IPS-15b (cell line): ENCODE measurements around the gene HDAC7.
A peak's percentile ranks its signal among the peaks of the same experiment; 100 is the strongest.

ENCODE experiments used
- H3K27me3 ChIP-seq: one replicate; pipeline ENCODE4 v1.6.1; 2013; ENCODE audit warnings: low read length; ENCODE audit not compliant: control insufficient read depth, insufficient read depth
- H3K36me3 ChIP-seq: one replicate; pipeline ENCODE4 v1.6.1; 2013; ENCODE audit warnings: low read length; ENCODE audit not compliant: control insufficient read depth, insufficient read depth
- H3K4me1 ChIP-seq: one replicate; pipeline ENCODE4 v1.6.1; 2013; ENCODE audit warnings: mild to moderate bottlenecking, low read length; ENCODE audit not compliant: control insufficient read depth, insufficient read depth
- H3K4me3 ChIP-seq: one replicate; pipeline ENCODE4 v1.5.1; 2013; ENCODE audit warnings: low read depth, low read length
- H3K9ac ChIP-seq: one replicate; pipeline ENCODE4 v1.6.1; 2013; ENCODE audit warnings: low read depth, mild to moderate bottlenecking, low read length
- H3K9me3 ChIP-seq: one replicate; pipeline ENCODE4 v1.6.1; 2013; ENCODE audit warnings: mild to moderate bottlenecking, low read length; ENCODE audit not compliant: control insufficient read depth, insufficient read depth

The HDAC7 gene

GRCh38 chr12:47819896-47820630 is at the start of gene HDAC7:
HDAC7 (minus strand) TSS chr12:47819903; CDS start chr12:47819785, 118 bp downstream.
- H3K27me3 ChIP-seq, result peaks cover 13% of the 10 kb centered on the region
- no peaks in the 10 kb centered on the region for H3K36me3 ChIP-seq

GRCh38 chr12:47868552-47869031 is 48.9 kb upstream of the HDAC7 start:
- H3K36me3 ChIP-seq, result no peaks in the 10 kb centered on the region
- H3K9me3 ChIP-seq, result no peaks in the 10 kb centered on the region
- no peaks in the 10 kb centered on the region for H3K4me1 ChIP-seq
- H3K4me3 ChIP-seq, result no peak overlapping the region
- H3K27me3 ChIP-seq, result no peaks in the 10 kb centered on the region
- no peak overlapping the region for H3K9ac ChIP-seq

More at GRCh38 chr12:47819896-47820630, at the start of gene HDAC7:
- H3K4me3 ChIP-seq, result peak within 1 kb of the TSS; percentile 80
- H3K9ac ChIP-seq, result peak within 1 kb of the TSS; percentile 89
- H3K4me1 ChIP-seq, result peaks cover 21% of the 10 kb centered on the region
- H3K9me3 ChIP-seq, result no peaks in the 10 kb centered on the region

GRCh38 chr12:47868041-47868440 is 48.3 kb upstream of the HDAC7 start:
- Histone ChIP-seq H3K27me3 (no peaks in the 10 kb centered on the region), H3K4me3 (no peak overlapping the region), H3K9ac (no peak overlapping the region), H3K4me1 (no peaks in the 10 kb centered on the region), H3K36me3 (no peaks in the 10 kb centered on the region), H3K9me3 (no peaks in the 10 kb centered on the region)

GRCh38 chr12:47867495-47867941 is 47.8 kb upstream of the HDAC7 start:
- Histone ChIP-seq H3K4me1 (no peaks in the 10 kb centered on the region), H3K36me3 (no peaks in the 10 kb centered on the region), H3K4me3 (no peak overlapping the region), H3K9ac (no peak overlapping the region), H3K9me3 (no peaks in the 10 kb centered on the region), H3K27me3 (no peaks in the 10 kb centered on the region)

- no peaks in the 10 kb centered on the region for H3K4me1 ChIP-seq
Observed at GRCh38 chr12:47864646-47865235, 45.0 kb upstream of the HDAC7 start.

GRCh38 chr12:47863985-47864384 is 44.3 kb upstream of the HDAC7 start:
- H3K36me3 ChIP-seq, result no peaks in the 10 kb centered on the region
- H3K4me1 ChIP-seq, result no peaks in the 10 kb centered on the region
- no peaks in the 10 kb centered on the region for H3K9me3 ChIP-seq
- H3K9ac ChIP-seq, result no peak overlapping the region
- H3K4me3 ChIP-seq, result no peak overlapping the region
- H3K27me3 ChIP-seq, result no peaks in the 10 kb centered on the region

More at GRCh38 chr12:47864646-47865235, 45.0 kb upstream of the HDAC7 start:
- Histone ChIP-seq H3K4me3 (no peak overlapping the region), H3K36me3 (no peaks in the 10 kb centered on the region), H3K9ac (no peak overlapping the region), H3K9me3 (no peaks in the 10 kb centered on the region), H3K27me3 (no peaks in the 10 kb centered on the region)

GRCh38 chr12:47863467-47863866 is 43.8 kb upstream of the HDAC7 start:
- H3K4me3 ChIP-seq, result no peak overlapping the region
- H3K27me3 ChIP-seq, result no peaks in the 10 kb centered on the region
- no peak overlapping the region for H3K9ac ChIP-seq
- no peaks in the 10 kb centered on the region for H3K9me3 ChIP-seq
- no peaks in the 10 kb centered on the region for H3K36me3 ChIP-seq
- no peaks in the 10 kb centered on the region for H3K4me1 ChIP-seq

- Histone ChIP-seq H3K4me3 (no peak overlapping the region), H3K9ac (no peak overlapping the region), H3K27me3 (no peaks in the 10 kb centered on the region), H3K36me3 (no peaks in the 10 kb centered on the region), H3K9me3 (no peaks in the 10 kb centered on the region), H3K4me1 (no peaks in the 10 kb centered on the region)
Observed at GRCh38 chr12:47862881-47863280, 43.2 kb upstream of the HDAC7 start.

- no peaks in the 10 kb centered on the region for H3K4me1 ChIP-seq
- no peak overlapping the region for H3K4me3 ChIP-seq
- no peaks in the 10 kb centered on the region for H3K36me3 ChIP-seq
- no peak overlapping the region for H3K9ac ChIP-seq
- no peaks in the 10 kb centered on the region for H3K27me3 ChIP-seq
- no peaks in the 10 kb centered on the region for H3K9me3 ChIP-seq
Observed at GRCh38 chr12:47862167-47862750, 42.6 kb upstream of the HDAC7 start.

GRCh38 chr12:47860873-47861272 is 41.2 kb upstream of the HDAC7 start:
- no peaks in the 10 kb centered on the region for H3K36me3 ChIP-seq
- no peak overlapping the region for H3K9ac ChIP-seq

GRCh38 chr12:47860279-47860841 is 40.7 kb upstream of the HDAC7 start:
- H3K9ac ChIP-seq, result no peak overlapping the region
- H3K27me3 ChIP-seq, result no peaks in the 10 kb centered on the region
- H3K4me3 ChIP-seq, result no peak overlapping the region
- no peaks in the 10 kb centered on the region for H3K4me1 ChIP-seq
- H3K36me3 ChIP-seq, result no peaks in the 10 kb centered on the region
- H3K9me3 ChIP-seq, result no peaks in the 10 kb centered on the region

More at GRCh38 chr12:47860873-47861272, 41.2 kb upstream of the HDAC7 start:
- H3K4me3 ChIP-seq, result no peak overlapping the region
- no peaks in the 10 kb centered on the region for H3K9me3 ChIP-seq
- no peaks in the 10 kb centered on the region for H3K4me1 ChIP-seq
- H3K27me3 ChIP-seq, result no peaks in the 10 kb centered on the region
